Measurements from ENCODE around the gene GRIN3A.

DNA sequence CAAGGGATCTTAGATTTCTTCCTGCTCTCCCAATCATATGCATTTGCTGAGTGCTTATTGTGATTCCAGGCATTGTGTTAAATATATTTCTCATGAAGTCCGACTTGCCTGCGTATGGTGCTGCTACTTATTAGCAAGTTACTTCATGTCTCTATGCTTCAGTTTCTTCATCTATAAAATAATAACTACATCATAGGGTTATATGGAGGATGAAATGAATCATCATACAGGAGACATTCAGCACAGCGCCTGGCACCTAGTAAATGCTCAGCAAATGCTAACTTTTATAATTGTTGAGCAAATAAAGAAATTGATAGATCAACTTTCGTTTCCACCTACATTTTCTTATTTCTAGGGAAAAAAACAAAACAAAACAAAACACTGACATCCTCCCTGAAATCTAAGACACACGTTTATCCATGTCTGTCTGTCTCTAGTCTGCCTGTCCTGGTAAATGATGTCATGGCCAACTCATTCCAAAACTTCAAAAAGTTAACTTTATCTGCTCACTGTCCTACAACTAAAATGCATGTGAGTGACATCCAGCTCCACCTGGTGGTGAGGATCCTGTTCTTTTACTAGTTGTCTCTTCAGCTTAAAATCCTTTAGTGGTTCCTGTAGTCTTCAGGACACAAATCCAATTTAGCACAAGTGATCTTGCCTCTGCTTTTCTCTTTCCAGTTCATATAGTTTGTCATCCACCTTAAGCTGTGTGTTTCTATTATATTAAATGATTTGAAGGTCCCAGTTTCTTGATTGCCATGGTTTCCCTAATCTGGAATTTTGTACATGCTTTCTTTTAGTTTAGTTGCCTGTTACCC, 171.3 kb downstream of the GRIN3A start:
- TF ChIP-seq, protein P1, sequence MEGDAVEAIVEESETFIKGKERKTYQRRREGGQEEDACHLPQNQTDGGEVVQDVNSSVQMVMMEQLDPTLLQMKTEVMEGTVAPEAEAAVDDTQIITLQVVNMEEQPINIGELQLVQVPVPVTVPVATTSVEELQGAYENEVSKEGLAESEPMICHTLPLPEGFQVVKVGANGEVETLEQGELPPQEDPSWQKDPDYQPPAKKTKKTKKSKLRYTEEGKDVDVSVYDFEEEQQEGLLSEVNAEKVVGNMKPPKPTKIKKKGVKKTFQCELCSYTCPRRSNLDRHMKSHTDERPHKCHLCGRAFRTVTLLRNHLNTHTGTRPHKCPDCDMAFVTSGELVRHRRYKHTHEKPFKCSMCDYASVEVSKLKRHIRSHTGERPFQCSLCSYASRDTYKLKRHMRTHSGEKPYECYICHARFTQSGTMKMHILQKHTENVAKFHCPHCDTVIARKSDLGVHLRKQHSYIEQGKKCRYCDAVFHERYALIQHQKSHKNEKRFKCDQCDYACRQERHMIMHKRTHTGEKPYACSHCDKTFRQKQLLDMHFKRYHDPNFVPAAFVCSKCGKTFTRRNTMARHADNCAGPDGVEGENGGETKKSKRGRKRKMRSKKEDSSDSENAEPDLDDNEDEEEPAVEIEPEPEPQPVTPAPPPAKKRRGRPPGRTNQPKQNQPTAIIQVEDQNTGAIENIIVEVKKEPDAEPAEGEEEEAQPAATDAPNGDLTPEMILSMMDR (IDR thresholded peaks at IDR 0.05 in 2 of 3, conservative IDR thresholded peaks at IDR 0.05 in 1 of 3; ENCODE audit: insufficient read depth in 2 of 3, low read depth in 1 of 3, low read length in 3 of 3) = peak; percentile 47 to 63 (median 56); a peak in 5 of 6 replicates
- TF ChIP-seq TRIM28 (IDR thresholded peaks at IDR 0.05) (no peak), BRCA1 (IDR thresholded peaks at IDR 0.05) (no peak), BRCA1 (CRISPR knock-in tag; IDR thresholded peaks at IDR 0.05) (no peak), SRSF1 (IDR thresholded peaks at IDR 0.05; ENCODE audit: low read depth, low read length) (no peak), KAT7 (CRISPR knock-in tag; IDR thresholded peaks at IDR 0.05; ENCODE audit: borderline replicate concordance) (no peak), ZNF407 (IDR thresholded peaks at IDR 0.05; ENCODE audit: low read depth) (no peak), MCM7 (IDR thresholded peaks at IDR 0.05) (no peak), SETDB1 (IDR thresholded peaks at IDR 0.05; ENCODE audit: low read length) (no peak), BRF2 (IDR thresholded peaks at IDR 0.05; ENCODE audit: borderline replicate concordance, insufficient read depth, insufficient read length) (no peak), EP300 (IDR thresholded peaks at IDR 0.05; ENCODE audit: low read length) (no peak), YY1 (IDR thresholded peaks at IDR 0.05; ENCODE audit: borderline replicate concordance in 1 of 3, control insufficient read depth in 1 of 3, extremely low read depth in 1 of 3, insufficient read depth in 3 of 3, insufficient read length in 1 of 3, insufficient replicate concordance in 2 of 3, low read depth in 1 of 3, low read length in 2 of 3) (no peak), HDAC2 (IDR thresholded peaks at IDR 0.05) (no peak)
- TF ChIP-seq, protein P2, sequence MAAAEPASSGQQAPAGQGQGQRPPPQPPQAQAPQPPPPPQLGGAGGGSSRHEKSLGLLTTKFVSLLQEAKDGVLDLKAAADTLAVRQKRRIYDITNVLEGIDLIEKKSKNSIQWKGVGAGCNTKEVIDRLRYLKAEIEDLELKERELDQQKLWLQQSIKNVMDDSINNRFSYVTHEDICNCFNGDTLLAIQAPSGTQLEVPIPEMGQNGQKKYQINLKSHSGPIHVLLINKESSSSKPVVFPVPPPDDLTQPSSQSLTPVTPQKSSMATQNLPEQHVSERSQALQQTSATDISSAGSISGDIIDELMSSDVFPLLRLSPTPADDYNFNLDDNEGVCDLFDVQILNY (CRISPR knock-in tag; IDR thresholded peaks at IDR 0.05) = no peak
- TF ChIP-seq, protein P3, sequence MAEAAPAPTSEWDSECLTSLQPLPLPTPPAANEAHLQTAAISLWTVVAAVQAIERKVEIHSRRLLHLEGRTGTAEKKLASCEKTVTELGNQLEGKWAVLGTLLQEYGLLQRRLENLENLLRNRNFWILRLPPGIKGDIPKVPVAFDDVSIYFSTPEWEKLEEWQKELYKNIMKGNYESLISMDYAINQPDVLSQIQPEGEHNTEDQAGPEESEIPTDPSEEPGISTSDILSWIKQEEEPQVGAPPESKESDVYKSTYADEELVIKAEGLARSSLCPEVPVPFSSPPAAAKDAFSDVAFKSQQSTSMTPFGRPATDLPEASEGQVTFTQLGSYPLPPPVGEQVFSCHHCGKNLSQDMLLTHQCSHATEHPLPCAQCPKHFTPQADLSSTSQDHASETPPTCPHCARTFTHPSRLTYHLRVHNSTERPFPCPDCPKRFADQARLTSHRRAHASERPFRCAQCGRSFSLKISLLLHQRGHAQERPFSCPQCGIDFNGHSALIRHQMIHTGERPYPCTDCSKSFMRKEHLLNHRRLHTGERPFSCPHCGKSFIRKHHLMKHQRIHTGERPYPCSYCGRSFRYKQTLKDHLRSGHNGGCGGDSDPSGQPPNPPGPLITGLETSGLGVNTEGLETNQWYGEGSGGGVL (CRISPR knock-in tag; IDR thresholded peaks at IDR 0.05) = no peak
